Brain microvascular endothelial cell (primary cell): Measurements from ENCODE around the gene PTGES2.

Experiments used
- DNase-seq: peaks from one replicate; pipeline ENCODE4 v3.0.0-alpha.2; 2020
- H3K27ac ChIP-seq: fragments of 250-450 bp; sonication (Bioruptor Pico); 2 replicates; pipeline ENCODE4 v1.5.1; 2020; ENCODE audit warnings: mild to moderate bottlenecking, moderate library complexity
- H3K27me3 ChIP-seq: fragments of 250-450 bp; sonication (Bioruptor Pico); replicated peaks from 2 replicates; pipeline ENCODE4 v1.5.1; 2020; ENCODE audit warnings: mild to moderate bottlenecking
- H3K36me3 ChIP-seq: fragments of 250-450 bp; sonication (Bioruptor Pico); replicated peaks from 2 replicates; pipeline ENCODE4 v1.5.1; 2020; ENCODE audit warnings: mild to moderate bottlenecking
- H3K4me3 ChIP-seq: 2 replicates; pipeline ENCODE4 v1.5.1; 2011; ENCODE audit warnings: low read depth, mild to moderate bottlenecking, control low read depth, low read length, moderate library complexity
- in situ Hi-C: cut with HindIII; loops from 2 replicates; pipeline ENCODE4 v1.10.0; 2017; ENCODE audit warnings: low sequenced_read_pairs, low pct_ligation_motif_present
- TF ChIP-seq, protein P1 (sequence below): IDR thresholded peaks from 2 replicates; pipeline ENCODE4 v1.5.1; 2011; ENCODE audit warnings: low read depth, mild to moderate bottlenecking, moderate library complexity, low read length, control low read depth, inconsistent platforms; ENCODE audit errors: missing control alignments

Gene PTGES2

DNA sequence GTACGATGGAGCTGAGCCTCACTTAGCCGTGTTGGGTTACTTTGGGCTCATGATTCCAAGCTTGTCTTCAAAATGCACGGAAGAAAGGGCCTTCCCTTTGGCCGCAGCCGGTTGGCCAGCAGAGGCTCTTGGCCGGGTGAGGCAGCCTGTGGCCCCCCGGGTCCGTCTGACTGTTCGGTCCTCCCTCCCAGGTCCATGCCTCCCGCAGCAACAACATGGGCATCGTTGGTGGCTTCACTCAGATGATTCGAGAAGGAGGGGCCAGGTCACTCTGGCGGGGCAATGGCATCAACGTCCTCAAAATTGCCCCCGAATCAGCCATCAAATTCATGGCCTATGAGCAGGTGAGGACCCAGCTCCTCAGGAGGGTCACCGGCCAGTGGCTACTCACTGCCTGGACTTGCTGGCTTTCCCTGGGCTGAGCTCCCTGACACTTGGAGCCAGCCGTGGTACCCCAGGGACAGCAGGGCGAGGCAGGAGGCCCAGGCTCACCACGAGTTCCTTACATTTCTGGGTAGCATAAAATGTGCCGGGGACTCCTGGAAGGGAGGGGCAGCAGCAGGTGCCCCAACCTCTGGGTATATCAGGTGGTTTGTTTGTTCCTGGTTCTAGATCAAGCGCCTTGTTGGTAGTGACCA lies 21.9 kb downstream of the PTGES2 start:
- H3K36me3 ChIP-seq, result peaks cover 74% of the 10 kb centered on the region
- no peak overlapping the region for H3K27ac ChIP-seq
- no peaks in the 10 kb centered on the region for H3K27me3 ChIP-seq
- no peak overlapping the region for H3K4me3 ChIP-seq
- TF ChIP-seq, protein P1, sequence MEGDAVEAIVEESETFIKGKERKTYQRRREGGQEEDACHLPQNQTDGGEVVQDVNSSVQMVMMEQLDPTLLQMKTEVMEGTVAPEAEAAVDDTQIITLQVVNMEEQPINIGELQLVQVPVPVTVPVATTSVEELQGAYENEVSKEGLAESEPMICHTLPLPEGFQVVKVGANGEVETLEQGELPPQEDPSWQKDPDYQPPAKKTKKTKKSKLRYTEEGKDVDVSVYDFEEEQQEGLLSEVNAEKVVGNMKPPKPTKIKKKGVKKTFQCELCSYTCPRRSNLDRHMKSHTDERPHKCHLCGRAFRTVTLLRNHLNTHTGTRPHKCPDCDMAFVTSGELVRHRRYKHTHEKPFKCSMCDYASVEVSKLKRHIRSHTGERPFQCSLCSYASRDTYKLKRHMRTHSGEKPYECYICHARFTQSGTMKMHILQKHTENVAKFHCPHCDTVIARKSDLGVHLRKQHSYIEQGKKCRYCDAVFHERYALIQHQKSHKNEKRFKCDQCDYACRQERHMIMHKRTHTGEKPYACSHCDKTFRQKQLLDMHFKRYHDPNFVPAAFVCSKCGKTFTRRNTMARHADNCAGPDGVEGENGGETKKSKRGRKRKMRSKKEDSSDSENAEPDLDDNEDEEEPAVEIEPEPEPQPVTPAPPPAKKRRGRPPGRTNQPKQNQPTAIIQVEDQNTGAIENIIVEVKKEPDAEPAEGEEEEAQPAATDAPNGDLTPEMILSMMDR, result no peak
- no peak for DNase-seq
- in situ Hi-C loops, result no loop called here

DNA sequence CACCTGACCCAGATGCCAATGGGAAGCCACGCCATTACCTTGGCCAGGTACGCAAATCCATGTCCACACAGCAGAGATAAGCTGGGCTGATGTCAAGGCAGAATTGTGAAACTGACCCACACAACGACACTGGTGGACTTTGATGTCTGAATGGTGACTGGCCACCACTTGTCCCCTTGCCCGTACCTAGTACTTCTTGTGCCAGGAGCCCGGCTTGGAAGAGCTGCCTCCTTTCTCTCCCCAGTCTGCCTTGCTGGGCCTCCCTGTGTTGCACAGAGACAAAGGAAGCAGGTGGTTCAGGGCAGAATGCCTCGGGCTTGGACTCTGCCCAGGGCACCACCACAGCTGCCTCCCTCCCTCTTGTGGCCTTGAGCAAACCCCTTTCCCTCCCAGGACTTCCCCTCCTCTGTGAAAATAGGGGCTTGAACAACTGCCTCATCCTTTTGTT lies 23.3 kb downstream of the PTGES2 start:
- no peaks in the 10 kb centered on the region for H3K27me3 ChIP-seq
- H3K36me3 ChIP-seq, result peaks cover 75% of the 10 kb centered on the region
- DNase-seq, result no peak
- TF ChIP-seq, protein P1, result no peak
- in situ Hi-C loops, result no loop called here
- no peak overlapping the region for H3K27ac ChIP-seq
- no peak overlapping the region for H3K4me3 ChIP-seq

DNA sequence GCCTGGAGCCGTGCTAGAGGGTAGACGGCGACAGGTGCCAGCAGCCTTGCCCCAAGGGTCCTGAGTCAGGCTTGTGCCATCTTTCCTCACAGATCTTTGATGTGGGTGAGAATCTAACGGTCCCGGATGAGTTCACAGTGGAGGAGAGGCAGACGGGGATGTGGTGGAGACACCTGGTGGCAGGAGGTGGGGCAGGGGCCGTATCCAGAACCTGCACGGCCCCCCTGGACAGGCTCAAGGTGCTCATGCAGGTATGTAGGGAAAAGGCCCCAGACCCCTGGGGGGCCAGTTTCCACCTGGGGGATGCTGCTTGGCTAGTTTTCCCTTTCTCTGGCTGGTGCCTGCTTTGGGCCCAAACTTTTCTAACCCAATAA lies 24.0 kb downstream of the PTGES2 start:
- in situ Hi-C loops, result no loop called here
- no peak overlapping the region for H3K27ac ChIP-seq
- H3K27me3 ChIP-seq, result no peaks in the 10 kb centered on the region
- no peak overlapping the region for H3K4me3 ChIP-seq
- TF ChIP-seq, protein P1, result no peak
- peaks cover 71% of the 10 kb centered on the region for H3K36me3 ChIP-seq
- DNase-seq, result no peak

DNA sequence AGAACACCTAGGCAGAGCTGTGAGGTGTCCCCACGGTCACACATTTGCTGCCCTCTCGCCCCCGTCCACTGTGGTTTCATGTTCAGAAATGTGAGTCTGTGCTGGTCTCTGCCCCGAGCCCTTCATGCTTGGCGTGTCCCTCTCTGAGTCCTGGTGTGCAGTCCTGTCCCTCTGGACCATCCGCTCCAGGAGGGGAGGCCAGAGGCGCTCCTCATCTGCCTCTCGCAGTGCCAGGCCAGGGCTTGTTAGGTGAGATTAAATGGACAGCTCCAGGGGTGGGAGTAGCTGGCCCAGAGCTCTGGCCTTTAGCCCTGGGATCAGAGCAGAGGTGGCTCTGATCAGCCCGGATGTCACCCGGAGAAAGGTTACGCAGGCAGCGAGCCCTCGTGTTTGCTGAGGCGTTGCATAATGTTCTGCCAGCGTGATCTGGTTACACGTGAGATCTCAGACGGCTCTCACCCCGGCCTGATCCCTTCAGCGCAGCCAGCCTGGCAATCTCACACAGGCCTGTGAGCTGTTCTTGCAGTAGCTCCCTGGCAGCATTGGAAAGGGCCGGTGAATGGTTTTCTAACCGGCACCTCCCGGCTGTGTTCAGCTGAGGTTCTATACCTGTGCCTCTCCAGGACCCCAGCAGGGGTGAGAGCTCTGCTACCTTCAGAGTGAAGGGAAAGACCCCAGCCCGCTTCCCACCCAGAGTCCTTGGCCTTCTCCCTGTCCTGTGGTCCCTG lies 24.5 kb downstream of the PTGES2 start:
- DNase-seq, result no peak
- Histone ChIP-seq H3K36me3 (peaks cover 67% of the 10 kb centered on the region), H3K27ac (no peak overlapping the region), H3K27me3 (no peaks in the 10 kb centered on the region), H3K4me3 (no peak overlapping the region)
- TF ChIP-seq, protein P1, result no peak
- in situ Hi-C loops, result no loop called here

GRCh38 chr9:128102196-128102595 lies 25.3 kb downstream of the PTGES2 start:
- no peaks in the 10 kb centered on the region for H3K27me3 ChIP-seq
- TF ChIP-seq, protein P1, result no peak
- no peak overlapping the region for H3K4me3 ChIP-seq
- peaks cover 58% of the 10 kb centered on the region for H3K36me3 ChIP-seq
- no peak overlapping the region for H3K27ac ChIP-seq
- in situ Hi-C loops, result no loop called here
- DNase-seq, result no peak
